Hepatic stellate cell (primary cell): ENCODE results near the gene RASSF10.

Experiments
- DNase-seq: peaks from one replicate; pipeline ENCODE4 v3.0.0; 2011; ENCODE audit warnings: low spot score

Gene RASSF10

GRCh38 chr11:13055200-13055599, 46.1 kb downstream of the RASSF10 start:
- no peak for DNase-seq

DNA sequence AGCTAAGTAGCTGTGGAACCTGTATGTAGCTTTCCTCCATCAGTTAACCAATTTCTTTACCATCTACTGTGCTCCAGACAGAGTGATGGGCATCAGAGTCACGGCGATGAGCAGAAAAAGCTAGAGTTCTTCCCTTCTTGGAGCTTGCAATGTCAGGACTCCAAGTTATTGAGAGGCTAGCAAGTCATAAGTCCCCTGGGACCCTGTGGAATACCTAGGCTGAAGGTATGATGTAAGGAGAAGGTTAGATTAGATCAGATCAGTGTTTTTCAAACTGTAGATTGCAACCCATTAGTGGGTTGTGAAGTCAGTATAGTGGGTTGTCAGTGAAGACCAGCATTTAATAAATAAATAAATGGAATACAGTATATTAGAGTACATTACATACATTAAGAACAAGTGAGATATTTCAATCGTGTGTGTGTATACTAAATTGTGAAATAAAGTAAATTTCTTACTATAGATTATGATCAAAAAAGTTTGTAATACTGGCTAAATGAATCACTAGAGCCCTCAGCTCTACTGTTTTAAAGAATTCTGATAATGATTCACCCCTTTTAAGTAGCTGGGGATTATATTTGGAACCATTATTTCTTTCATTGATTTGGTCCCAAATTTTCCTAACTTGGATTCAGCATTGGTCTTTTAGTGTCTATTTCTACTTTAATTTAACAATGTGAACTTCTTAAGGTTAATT, 52.3 kb downstream of the RASSF10 start:
- no peak for DNase-seq
